ENCODE data around the gene HIVEP3.

Gene HIVEP3

DNA sequence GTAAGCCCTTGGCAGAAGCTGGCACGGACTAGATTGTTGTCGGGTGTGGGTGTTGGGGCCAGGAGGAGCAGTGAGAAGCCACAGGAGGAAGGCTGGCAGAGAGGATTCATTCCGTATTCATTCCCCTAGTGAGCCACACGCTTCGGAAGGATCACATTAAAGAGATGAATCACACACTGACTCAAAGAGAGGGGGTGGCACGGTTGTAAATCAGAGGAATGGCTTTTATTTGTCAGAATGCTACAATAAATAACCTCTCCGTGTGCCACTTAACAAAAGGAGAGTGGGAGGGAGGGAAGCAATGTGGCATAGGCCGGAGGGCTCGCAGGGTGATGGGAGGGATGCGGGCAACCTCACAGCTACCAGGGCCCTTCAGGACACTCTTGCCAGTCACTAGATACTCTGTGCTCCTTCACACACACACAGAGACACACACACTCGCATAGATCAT lies 135.5 kb downstream of the HIVEP3 start:
- Histone ChIP-seq H3K4me1 (ENCODE audit: low read length) (no peaks in the 10 kb centered on the region), H3K27ac (ENCODE audit: low read length) (no peak overlapping the region), H3K79me2 (ENCODE audit: low read length) (no peaks in the 10 kb centered on the region), H3K9me3 (replicated peaks; ENCODE audit: insufficient read depth, low read length) (no peaks in the 10 kb centered on the region), H3K9ac (ENCODE audit: low read length) (no peak overlapping the region), H3K9me2 (replicated peaks; ENCODE audit: insufficient read depth, low read length) (no peaks in the 10 kb centered on the region), H3K36me3 (replicated peaks; ENCODE audit: insufficient read depth, low read length) (no peaks in the 10 kb centered on the region), H3K4me2 (ENCODE audit: low read depth, low read length) (no peak overlapping the region), H3K4me3 (ENCODE audit: low read length) (no peak overlapping the region), H2AFZ (ENCODE audit: low read length) (no peak overlapping the region), H3K27me3 (replicated peaks; ENCODE audit: insufficient read depth, low read length) (no peaks in the 10 kb centered on the region), H3F3A (ENCODE audit: insufficient read depth, low read length) (no peaks in the 10 kb centered on the region), H4K20me1 (ENCODE audit: insufficient read depth, low read length) (no peaks in the 10 kb centered on the region)
- no peak for DNase-seq
- TF ChIP-seq, protein P1, sequence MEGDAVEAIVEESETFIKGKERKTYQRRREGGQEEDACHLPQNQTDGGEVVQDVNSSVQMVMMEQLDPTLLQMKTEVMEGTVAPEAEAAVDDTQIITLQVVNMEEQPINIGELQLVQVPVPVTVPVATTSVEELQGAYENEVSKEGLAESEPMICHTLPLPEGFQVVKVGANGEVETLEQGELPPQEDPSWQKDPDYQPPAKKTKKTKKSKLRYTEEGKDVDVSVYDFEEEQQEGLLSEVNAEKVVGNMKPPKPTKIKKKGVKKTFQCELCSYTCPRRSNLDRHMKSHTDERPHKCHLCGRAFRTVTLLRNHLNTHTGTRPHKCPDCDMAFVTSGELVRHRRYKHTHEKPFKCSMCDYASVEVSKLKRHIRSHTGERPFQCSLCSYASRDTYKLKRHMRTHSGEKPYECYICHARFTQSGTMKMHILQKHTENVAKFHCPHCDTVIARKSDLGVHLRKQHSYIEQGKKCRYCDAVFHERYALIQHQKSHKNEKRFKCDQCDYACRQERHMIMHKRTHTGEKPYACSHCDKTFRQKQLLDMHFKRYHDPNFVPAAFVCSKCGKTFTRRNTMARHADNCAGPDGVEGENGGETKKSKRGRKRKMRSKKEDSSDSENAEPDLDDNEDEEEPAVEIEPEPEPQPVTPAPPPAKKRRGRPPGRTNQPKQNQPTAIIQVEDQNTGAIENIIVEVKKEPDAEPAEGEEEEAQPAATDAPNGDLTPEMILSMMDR (IDR thresholded peaks at IDR 0.05; ENCODE audit: low read length), result no peak
- no peak for TF ChIP-seq EZH2phosphoT487 (IDR thresholded peaks at IDR 0.05; ENCODE audit: low read length)
- no peak for TF ChIP-seq EZH2 (optimal IDR thresholded peaks at IDR 0.05; ENCODE audit: low read depth, low read length)

DNA sequence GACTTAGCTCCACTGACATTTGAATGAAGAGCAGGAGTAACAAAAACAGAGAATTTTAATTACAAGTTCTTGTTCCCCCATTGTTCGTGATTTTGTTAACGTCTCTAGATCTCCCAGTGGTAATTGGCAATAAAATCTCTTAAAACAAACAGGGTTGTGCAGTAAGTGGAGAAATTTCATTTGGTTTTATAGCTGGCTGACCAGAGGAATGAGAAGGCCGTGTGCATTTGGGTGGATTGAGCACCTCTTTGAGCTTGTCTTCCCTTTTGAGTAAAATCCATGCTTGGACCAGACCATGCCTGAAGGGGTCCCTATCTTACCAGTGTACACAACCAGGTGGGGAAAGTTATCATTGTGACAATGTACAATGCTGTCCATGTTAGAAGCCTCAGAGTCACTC lies 137.8 kb downstream of the HIVEP3 start:
- Histone ChIP-seq H3K4me3 (ENCODE audit: low read length) (no peak overlapping the region), H3K9me2 (replicated peaks; ENCODE audit: insufficient read depth, low read length) (no peaks in the 10 kb centered on the region), H3K27me3 (replicated peaks; ENCODE audit: insufficient read depth, low read length) (no peaks in the 10 kb centered on the region), H3K27ac (ENCODE audit: low read length) (no peak overlapping the region), H3K36me3 (replicated peaks; ENCODE audit: insufficient read depth, low read length) (no peaks in the 10 kb centered on the region), H3K9ac (ENCODE audit: low read length) (no peak overlapping the region), H3K4me1 (ENCODE audit: low read length) (no peaks in the 10 kb centered on the region), H3K79me2 (ENCODE audit: low read length) (no peaks in the 10 kb centered on the region), H3F3A (ENCODE audit: insufficient read depth, low read length) (no peaks in the 10 kb centered on the region), H4K20me1 (ENCODE audit: insufficient read depth, low read length) (no peaks in the 10 kb centered on the region), H2AFZ (ENCODE audit: low read length) (no peak overlapping the region), H3K9me3 (replicated peaks; ENCODE audit: insufficient read depth, low read length) (no peaks in the 10 kb centered on the region), H3K4me2 (ENCODE audit: low read depth, low read length) (no peak overlapping the region)
- TF ChIP-seq EZH2 (optimal IDR thresholded peaks at IDR 0.05; ENCODE audit: low read depth, low read length), result no peak
- TF ChIP-seq, protein P1 (IDR thresholded peaks at IDR 0.05; ENCODE audit: low read length), result no peak
- DNase-seq, result no peak

DNA sequence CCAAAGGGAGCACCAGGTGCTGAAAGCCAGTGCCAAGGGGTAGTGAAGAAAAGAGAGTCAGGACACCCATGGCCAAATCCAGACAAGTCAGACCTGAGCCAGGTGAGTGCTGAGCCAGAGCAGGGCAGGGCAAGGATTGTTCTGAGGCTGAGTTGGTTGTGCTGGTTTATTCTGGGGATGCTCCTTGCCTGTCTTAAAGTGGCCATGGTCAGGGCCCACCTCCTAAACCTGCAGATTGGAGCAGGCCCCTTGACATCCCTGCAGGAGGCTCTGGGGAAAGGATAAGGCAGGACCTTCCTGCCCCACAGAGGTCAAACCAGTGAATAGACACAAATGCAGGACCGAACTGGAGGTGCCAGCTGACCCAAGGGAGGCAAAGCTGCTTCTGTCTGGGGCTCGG lies 138.4 kb downstream of the HIVEP3 start:
- H3K4me1 ChIP-seq (ENCODE audit: low read length), result no peaks in the 10 kb centered on the region
- H3K36me3 ChIP-seq (replicated peaks; ENCODE audit: insufficient read depth, low read length), result no peaks in the 10 kb centered on the region
- no peaks in the 10 kb centered on the region for H3F3A ChIP-seq (ENCODE audit: insufficient read depth, low read length)
- no peak overlapping the region for H3K4me3 ChIP-seq (ENCODE audit: low read length)
- no peaks in the 10 kb centered on the region for H3K9me2 ChIP-seq (replicated peaks; ENCODE audit: insufficient read depth, low read length)
- no peak overlapping the region for H3K4me2 ChIP-seq (ENCODE audit: low read depth, low read length)
- H3K9me3 ChIP-seq (replicated peaks; ENCODE audit: insufficient read depth, low read length), result no peaks in the 10 kb centered on the region
- H2AFZ ChIP-seq (ENCODE audit: low read length), result no peak overlapping the region
- DNase-seq, result no peak
- no peak overlapping the region for H3K9ac ChIP-seq (ENCODE audit: low read length)
- no peak overlapping the region for H3K27ac ChIP-seq (ENCODE audit: low read length)
- H4K20me1 ChIP-seq (ENCODE audit: insufficient read depth, low read length), result no peaks in the 10 kb centered on the region
- TF ChIP-seq, protein P1 (IDR thresholded peaks at IDR 0.05; ENCODE audit: low read length), result no peak
- no peak for TF ChIP-seq EZH2 (optimal IDR thresholded peaks at IDR 0.05; ENCODE audit: low read depth, low read length)
- TF ChIP-seq EZH2phosphoT487 (IDR thresholded peaks at IDR 0.05; ENCODE audit: low read length), result no peak
- no peaks in the 10 kb centered on the region for H3K27me3 ChIP-seq (replicated peaks; ENCODE audit: insufficient read depth, low read length)
- no peaks in the 10 kb centered on the region for H3K79me2 ChIP-seq (ENCODE audit: low read length)
